K562 (cell line): ENCODE results near the gene ZNF384. TPM values are rescaled to one million over a fixed set of nuclear protein-coding genes. Genes with fewer than 3 reads are reported as not detected.
A peak's percentile ranks its signal among the peaks of the same experiment; 100 is the strongest.

Experiments used
- CEBPG ChIP-seq, 3 experiments: fragments of 200-800 bp in 1 of 3; sonication (Bioruptor generic) in 1 of 3; sonication (generic) in 1 of 3; formaldehyde crosslinking in 1 of 3; IDR thresholded peaks in 2 of 3; conservative IDR thresholded peaks in 1 of 3; 2 replicates each; pipeline versions ENCODE4 v1.6.1 to v1.8.0; 2016 to 2022; ENCODE audit warnings: missing compliant biosample characterization in 2 of 3, missing genetic modification characterization in 2 of 3, mild to moderate bottlenecking in 1 of 3, missing genetic modification reagents in 1 of 3
- CSDE1 ChIP-seq, 2 experiments: fragments of 450-650 bp; IDR thresholded peaks; 2 replicates each; pipeline ENCODE4 v1.6.1; 2016; ENCODE audit warnings: mild to moderate bottlenecking in 1 of 2
- ERF ChIP-seq: fragments of 450-650 bp; formaldehyde crosslinking; IDR thresholded peaks from 2 replicates; pipeline ENCODE4 v1.4.0; 2020; ENCODE audit warnings: mild to moderate bottlenecking, mixed read lengths
- ZNF165 ChIP-seq: fragments of 250-450 bp; sonication (Bioruptor Pico); IDR thresholded peaks from 2 replicates; pipeline ENCODE4 v1.4.0; 2020; ENCODE audit warnings: borderline replicate concordance
- ZNF785 ChIP-seq: fragments of 250-450 bp; sonication (Bioruptor Pico); IDR thresholded peaks from 2 replicates; pipeline ENCODE4 v1.4.0; 2020; ENCODE audit warnings: mild to moderate bottlenecking
- polyA plus RNA-seq, 8 experiments: library from polyadenylated mRNA; depleted of rRNA in 4 of 8; stranded (reverse) in 5 of 8; unstranded in 3 of 8; fragments of >200 nt; fragmentation: Nextera tagmentation in 2 of 8; fragmentation: Illumina TruSeq in 1 of 8; extraction: Ambion mirVana in 2 of 8; extraction: Trizol in 1 of 8; gene quantifications; 2 replicates each; pipeline versions ENCODE4 v1.2.1 to v1.2.3, GENCODE V29; 2011 to 2014; ENCODE audit warnings: inconsistent platforms in 1 of 8, missing spikeins in 1 of 8
- total RNA-seq, 7 experiments: library from RNA; depleted of rRNA in 6 of 7; stranded (reverse); fragments of >200 nt in 6 of 7; fragmentation: Illumina TruSeq in 2 of 7; extraction: Trizol in 2 of 7; gene quantifications; 2 replicates each; pipeline versions ENCODE4 v1.2.1 to v1.2.3, GENCODE V29; 2011 to 2021; ENCODE audit warnings: low replicate concordance in 1 of 7
- TF ChIP-seq, protein P1 (sequence below): fragments of 250-450 bp; sonication (Bioruptor Pico); IDR thresholded peaks from 2 replicates; pipeline ENCODE4 v1.4.0; 2020
- TF ChIP-seq, protein P2 (sequence below), 2 experiments: fragments of 450-650 bp; IDR thresholded peaks; 2 replicates each; pipeline ENCODE4 v1.6.1; 2016
- TF ChIP-seq, protein P3 (sequence below): fragments of 450-650 bp; IDR thresholded peaks from 2 replicates; pipeline ENCODE4 v1.6.1; 2014; ENCODE audit warnings: low read depth, mild to moderate bottlenecking, moderate library complexity, borderline replicate concordance
- TF ChIP-seq, protein P4 (sequence below): sonication (generic); formaldehyde crosslinking; IDR thresholded peaks from 2 replicates; pipeline ENCODE4 v1.4.0; 2020; ENCODE audit warnings: mild to moderate bottlenecking, missing genetic modification reagents
- TF ChIP-seq, protein P5 (sequence below): fragments of 150-350 bp; IDR thresholded peaks from 2 replicates; pipeline ENCODE4 v1.6.1; 2014; ENCODE audit warnings: low read depth, mild to moderate bottlenecking, low read length, borderline replicate concordance

Gene ZNF384
- total and polyA plus RNA-seq, 9 of the 15 experiments (the other 6 are each of a cell fraction or from before 2014, with no cell fraction given), result 0.36 to 64.8 (median 21.3) TPM

DNA sequence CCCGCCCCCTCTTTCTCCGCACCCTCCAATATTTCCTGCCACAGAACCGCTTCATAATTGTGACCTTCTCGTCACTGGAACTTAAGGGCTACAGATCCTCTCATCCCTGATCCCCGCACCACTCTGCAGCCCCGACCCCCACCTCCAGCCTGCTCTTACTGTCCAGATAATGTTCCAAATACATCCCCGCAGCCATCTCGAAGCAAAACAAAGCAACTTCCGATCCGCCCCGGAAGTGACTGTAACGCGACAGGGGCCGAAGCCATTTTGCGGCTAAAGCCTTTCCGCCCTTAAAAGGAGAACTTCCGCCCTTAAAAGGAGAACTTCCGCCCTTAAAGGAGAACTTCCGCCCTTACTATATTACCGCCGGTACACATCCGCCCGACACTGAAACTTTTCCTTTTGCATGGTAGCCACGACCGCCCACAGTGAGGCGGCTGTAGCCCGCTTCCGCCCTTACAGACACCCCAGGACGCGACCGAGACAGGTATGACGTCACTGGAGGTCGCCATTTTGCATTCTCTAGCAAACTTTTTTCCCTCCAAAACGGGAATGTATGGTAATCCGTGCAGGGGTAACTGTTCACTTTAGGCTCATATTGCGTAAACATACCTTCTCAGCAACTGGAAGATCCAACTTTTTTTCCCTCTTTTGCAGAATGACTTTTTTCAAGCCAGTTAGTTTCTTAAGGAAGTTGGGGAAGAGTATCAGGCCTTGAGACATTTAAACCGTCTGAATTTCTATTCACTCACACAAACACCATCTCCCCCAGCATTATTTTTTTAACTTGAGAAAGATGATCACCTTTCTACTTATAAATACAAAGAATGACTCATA lies 26.1 kb downstream of the ZNF384 start, which contains the start of gene ING4 (continued):
- TF ChIP-seq, protein P1, sequence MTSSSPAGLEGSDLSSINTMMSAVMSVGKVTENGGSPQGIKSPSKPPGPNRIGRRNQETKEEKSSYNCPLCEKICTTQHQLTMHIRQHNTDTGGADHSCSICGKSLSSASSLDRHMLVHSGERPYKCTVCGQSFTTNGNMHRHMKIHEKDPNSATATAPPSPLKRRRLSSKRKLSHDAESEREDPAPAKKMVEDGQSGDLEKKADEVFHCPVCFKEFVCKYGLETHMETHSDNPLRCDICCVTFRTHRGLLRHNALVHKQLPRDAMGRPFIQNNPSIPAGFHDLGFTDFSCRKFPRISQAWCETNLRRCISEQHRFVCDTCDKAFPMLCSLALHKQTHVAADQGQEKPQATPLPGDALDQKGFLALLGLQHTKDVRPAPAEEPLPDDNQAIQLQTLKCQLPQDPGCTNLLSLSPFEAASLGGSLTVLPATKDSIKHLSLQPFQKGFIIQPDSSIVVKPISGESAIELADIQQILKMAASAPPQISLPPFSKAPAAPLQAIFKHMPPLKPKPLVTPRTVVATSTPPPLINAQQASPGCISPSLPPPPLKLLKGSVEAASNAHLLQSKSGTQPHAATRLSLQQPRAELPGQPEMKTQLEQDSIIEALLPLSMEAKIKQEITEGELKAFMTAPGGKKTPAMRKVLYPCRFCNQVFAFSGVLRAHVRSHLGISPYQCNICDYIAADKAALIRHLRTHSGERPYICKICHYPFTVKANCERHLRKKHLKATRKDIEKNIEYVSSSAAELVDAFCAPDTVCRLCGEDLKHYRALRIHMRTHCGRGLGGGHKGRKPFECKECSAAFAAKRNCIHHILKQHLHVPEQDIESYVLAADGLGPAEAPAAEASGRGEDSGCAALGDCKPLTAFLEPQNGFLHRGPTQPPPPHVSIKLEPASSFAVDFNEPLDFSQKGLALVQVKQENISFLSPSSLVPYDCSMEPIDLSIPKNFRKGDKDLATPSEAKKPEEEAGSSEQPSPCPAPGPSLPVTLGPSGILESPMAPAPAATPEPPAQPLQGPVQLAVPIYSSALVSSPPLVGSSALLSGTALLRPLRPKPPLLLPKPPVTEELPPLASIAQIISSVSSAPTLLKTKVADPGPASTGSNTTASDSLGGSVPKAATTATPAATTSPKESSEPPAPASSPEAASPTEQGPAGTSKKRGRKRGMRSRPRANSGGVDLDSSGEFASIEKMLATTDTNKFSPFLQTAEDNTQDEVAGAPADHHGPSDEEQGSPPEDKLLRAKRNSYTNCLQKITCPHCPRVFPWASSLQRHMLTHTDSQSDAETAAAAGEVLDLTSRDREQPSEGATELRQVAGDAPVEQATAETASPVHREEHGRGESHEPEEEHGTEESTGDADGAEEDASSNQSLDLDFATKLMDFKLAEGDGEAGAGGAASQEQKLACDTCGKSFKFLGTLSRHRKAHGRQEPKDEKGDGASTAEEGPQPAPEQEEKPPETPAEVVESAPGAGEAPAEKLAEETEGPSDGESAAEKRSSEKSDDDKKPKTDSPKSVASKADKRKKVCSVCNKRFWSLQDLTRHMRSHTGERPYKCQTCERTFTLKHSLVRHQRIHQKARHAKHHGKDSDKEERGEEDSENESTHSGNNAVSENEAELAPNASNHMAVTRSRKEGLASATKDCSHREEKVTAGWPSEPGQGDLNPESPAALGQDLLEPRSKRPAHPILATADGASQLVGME (CRISPR knock-in tag), result no peak
- TF ChIP-seq CEBPG (CRISPR knock-in tag; IDR thresholded peaks at IDR 0.05), result peak; percentile 85
- TF ChIP-seq CEBPG (tag; conservative IDR thresholded peaks at IDR 0.05 in 1 of 2, IDR thresholded peaks at IDR 0.05 in 1 of 2), result peak; percentile 46 to 92; a peak in 3 of 4 replicates
- TF ChIP-seq, protein P2, sequence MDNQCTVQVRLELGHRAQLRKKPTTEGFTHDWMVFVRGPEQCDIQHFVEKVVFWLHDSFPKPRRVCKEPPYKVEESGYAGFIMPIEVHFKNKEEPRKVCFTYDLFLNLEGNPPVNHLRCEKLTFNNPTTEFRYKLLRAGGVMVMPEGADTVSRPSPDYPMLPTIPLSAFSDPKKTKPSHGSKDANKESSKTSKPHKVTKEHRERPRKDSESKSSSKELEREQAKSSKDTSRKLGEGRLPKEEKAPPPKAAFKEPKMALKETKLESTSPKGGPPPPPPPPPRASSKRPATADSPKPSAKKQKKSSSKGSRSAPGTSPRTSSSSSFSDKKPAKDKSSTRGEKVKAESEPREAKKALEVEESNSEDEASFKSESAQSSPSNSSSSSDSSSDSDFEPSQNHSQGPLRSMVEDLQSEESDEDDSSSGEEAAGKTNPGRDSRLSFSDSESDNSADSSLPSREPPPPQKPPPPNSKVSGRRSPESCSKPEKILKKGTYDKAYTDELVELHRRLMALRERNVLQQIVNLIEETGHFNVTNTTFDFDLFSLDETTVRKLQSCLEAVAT (IDR thresholded peaks at IDR 0.05), result 0 out of 4 replicates have a peak, but pooled peaks of 1 of the 2 experiments have one; percentile 14
- TF ChIP-seq, protein P3, sequence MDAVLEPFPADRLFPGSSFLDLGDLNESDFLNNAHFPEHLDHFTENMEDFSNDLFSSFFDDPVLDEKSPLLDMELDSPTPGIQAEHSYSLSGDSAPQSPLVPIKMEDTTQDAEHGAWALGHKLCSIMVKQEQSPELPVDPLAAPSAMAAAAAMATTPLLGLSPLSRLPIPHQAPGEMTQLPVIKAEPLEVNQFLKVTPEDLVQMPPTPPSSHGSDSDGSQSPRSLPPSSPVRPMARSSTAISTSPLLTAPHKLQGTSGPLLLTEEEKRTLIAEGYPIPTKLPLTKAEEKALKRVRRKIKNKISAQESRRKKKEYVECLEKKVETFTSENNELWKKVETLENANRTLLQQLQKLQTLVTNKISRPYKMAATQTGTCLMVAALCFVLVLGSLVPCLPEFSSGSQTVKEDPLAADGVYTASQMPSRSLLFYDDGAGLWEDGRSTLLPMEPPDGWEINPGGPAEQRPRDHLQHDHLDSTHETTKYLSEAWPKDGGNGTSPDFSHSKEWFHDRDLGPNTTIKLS, result peak; percentile 70
- TF ChIP-seq ZNF165 (CRISPR knock-in tag), result no peak
- TF ChIP-seq ZNF785, result no peak
- TF ChIP-seq, protein P4, sequence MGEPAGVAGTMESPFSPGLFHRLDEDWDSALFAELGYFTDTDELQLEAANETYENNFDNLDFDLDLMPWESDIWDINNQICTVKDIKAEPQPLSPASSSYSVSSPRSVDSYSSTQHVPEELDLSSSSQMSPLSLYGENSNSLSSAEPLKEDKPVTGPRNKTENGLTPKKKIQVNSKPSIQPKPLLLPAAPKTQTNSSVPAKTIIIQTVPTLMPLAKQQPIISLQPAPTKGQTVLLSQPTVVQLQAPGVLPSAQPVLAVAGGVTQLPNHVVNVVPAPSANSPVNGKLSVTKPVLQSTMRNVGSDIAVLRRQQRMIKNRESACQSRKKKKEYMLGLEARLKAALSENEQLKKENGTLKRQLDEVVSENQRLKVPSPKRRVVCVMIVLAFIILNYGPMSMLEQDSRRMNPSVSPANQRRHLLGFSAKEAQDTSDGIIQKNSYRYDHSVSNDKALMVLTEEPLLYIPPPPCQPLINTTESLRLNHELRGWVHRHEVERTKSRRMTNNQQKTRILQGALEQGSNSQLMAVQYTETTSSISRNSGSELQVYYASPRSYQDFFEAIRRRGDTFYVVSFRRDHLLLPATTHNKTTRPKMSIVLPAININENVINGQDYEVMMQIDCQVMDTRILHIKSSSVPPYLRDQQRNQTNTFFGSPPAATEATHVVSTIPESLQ (CRISPR knock-in tag), result peak; percentile 71; the same call in 1 of the 2 replicates
- no peak for TF ChIP-seq ERF (CRISPR knock-in tag)
- TF ChIP-seq CSDE1 (IDR thresholded peaks at IDR 0.05), result peak in 1 of 2 experiments; percentile 88; a peak in 2 of 4 replicates
- TF ChIP-seq, protein P5, sequence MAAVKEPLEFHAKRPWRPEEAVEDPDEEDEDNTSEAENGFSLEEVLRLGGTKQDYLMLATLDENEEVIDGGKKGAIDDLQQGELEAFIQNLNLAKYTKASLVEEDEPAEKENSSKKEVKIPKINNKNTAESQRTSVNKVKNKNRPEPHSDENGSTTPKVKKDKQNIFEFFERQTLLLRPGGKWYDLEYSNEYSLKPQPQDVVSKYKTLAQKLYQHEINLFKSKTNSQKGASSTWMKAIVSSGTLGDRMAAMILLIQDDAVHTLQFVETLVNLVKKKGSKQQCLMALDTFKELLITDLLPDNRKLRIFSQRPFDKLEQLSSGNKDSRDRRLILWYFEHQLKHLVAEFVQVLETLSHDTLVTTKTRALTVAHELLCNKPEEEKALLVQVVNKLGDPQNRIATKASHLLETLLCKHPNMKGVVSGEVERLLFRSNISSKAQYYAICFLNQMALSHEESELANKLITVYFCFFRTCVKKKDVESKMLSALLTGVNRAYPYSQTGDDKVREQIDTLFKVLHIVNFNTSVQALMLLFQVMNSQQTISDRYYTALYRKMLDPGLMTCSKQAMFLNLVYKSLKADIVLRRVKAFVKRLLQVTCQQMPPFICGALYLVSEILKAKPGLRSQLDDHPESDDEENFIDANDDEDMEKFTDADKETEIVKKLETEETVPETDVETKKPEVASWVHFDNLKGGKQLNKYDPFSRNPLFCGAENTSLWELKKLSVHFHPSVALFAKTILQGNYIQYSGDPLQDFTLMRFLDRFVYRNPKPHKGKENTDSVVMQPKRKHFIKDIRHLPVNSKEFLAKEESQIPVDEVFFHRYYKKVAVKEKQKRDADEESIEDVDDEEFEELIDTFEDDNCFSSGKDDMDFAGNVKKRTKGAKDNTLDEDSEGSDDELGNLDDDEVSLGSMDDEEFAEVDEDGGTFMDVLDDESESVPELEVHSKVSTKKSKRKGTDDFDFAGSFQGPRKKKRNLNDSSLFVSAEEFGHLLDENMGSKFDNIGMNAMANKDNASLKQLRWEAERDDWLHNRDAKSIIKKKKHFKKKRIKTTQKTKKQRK, result no peak
